SK-N-MC (cell line): ENCODE measurements around the gene ABCB6.

Source experiments
- DNase-seq: peaks from one replicate; pipeline ENCODE4 v3.0.0-alpha.2; 2011; ENCODE audit warnings: low read depth, low spot score
- H3K27ac ChIP-seq: fragments of 200-600 bp; sonication (generic); 2 replicates; pipeline ENCODE4 v1.5.1; 2016; ENCODE audit warnings: mixed run types
- H3K36me3 ChIP-seq: fragments of 200-600 bp; sonication (generic); 2 replicates; pipeline ENCODE4 v1.6.1; 2017; ENCODE audit warnings: antibody characterized with exemption, low read length, mixed read lengths; ENCODE audit not compliant: insufficient read depth
- H3K4me3 ChIP-seq: fragments of 200-600 bp; sonication (generic); 2 replicates; pipeline ENCODE4 v1.5.1; 2016
- H3K9ac ChIP-seq: fragments of 200-600 bp; sonication (generic); 2 replicates; pipeline ENCODE4 v1.8.0; 2017; ENCODE audit warnings: mixed run types, mixed read lengths; ENCODE audit not compliant: insufficient read length
- H3K9me3 ChIP-seq: fragments of 200-600 bp; sonication (generic); 2 replicates; pipeline ENCODE4 v1.6.1; 2017; ENCODE audit warnings: low read depth, mild to moderate bottlenecking, antibody characterized with exemption, low read length, moderate library complexity, mixed read lengths
- EZH2 ChIP-seq: fragments of 200-600 bp; sonication (generic); IDR thresholded peaks from one replicate; pipeline ENCODE4 v1.6.1; 2017; ENCODE audit warnings: antibody characterized with exemption
- FOXP2 ChIP-seq: optimal IDR thresholded peaks from 2 replicates; pipeline ENCODE3; 2011; ENCODE audit warnings: mild to moderate bottlenecking, moderate library complexity; ENCODE audit not compliant: insufficient read depth; ENCODE audit errors: extremely low read length, control extremely low read depth
- POLR2AphosphoS5 ChIP-seq: IDR thresholded peaks from 2 replicates; pipeline ENCODE4 v1.6.1; 2012; ENCODE audit warnings: mild to moderate bottlenecking, low read depth, low read length, borderline replicate concordance

Gene ABCB6

DNA sequence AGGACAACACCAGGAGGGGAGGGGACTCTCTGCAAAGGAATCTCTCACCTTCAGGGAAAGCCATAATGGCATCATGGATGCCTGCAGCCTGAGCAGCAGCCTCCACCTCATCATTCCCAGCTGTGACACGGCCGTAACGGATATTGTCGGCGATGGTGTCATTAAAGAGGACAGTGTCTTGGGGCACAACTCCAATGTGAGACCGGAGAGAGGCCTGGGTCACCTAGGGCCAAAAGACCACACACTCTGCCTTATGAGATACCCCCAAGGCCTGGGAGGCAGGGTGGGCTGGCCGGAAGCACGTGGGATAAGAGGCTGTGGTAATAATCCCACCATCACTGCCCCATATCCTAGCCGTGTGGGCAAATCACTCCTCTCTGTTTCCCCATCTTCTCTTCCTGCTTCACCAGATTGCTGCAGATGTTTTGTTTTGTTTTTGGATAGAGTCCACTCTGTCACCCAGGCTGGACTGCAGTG lies 7.8 kb downstream of the ABCB6 start:
- TF ChIP-seq POLR2AphosphoS5, result no peak
- TF ChIP-seq EZH2, result no peak
- TF ChIP-seq FOXP2, result no peak
- H3K9me3 ChIP-seq, result no peaks in the 10 kb centered on the region
- no peak overlapping the region for H3K4me3 ChIP-seq
- no peak overlapping the region for H3K9ac ChIP-seq
- no peak for DNase-seq
- no peak overlapping the region for H3K27ac ChIP-seq
- H3K36me3 ChIP-seq, result peaks cover 73% of the 10 kb centered on the region

DNA sequence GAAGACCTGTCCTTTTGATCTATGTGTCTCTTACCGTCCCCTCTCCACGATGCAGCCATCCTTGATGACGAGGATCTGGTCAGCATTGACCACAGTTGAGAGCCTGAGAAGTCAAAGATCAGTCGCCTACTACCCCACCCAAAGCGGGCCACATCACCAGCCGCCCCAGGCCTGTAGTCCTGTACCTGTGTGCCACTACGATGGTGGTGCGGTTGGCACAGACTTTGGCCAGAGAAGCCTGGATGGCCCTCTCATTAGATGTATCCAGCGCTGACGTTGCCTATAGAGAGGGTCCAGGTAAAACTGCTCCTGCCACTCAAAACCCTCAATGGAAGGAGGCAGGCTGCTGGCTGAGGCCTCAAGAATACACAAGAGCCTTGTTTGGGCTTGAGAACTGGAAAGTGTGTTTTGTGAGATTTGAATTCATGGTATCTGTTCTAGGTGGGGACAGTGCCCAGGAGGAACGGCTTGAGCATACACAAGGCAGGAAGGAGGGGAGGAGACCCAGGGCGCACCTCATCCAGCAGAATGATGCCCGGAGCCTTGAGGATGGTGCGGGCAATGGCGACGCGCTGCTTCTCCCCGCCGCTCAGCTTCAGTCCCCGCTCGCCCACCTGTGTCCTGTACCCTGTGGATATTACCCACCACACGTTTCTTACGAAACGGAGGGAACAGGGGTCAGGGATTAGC lies 8.4 kb downstream of the ABCB6 start:
- Histone ChIP-seq H3K36me3 (peaks cover 68% of the 10 kb centered on the region), H3K4me3 (no peak overlapping the region), H3K9ac (no peak overlapping the region), H3K9me3 (no peaks in the 10 kb centered on the region), H3K27ac (peak overlapping the region; percentile 25; the same call in 1 of the 2 replicates)
- DNase-seq, result no peak
- TF ChIP-seq EZH2 (no peak), FOXP2 (no peak), POLR2AphosphoS5 (no peak)

GRCh38 chr2:219209236-219210195 lies 9.2 kb downstream of the ABCB6 start:
- H3K9me3 ChIP-seq, result no peaks in the 10 kb centered on the region
- H3K9ac ChIP-seq, result no peak overlapping the region
- no peak overlapping the region for H3K4me3 ChIP-seq
- H3K27ac ChIP-seq, result peak overlapping the region; percentile 68
- DNase-seq, result no peak
- H3K36me3 ChIP-seq, result peaks cover 59% of the 10 kb centered on the region
- TF ChIP-seq POLR2AphosphoS5 (peak; percentile 36; the same call in 1 of the 2 replicates), EZH2 (no peak)

- DNase-seq, result no peak
- peak overlapping the region; percentile 40 for H3K9ac ChIP-seq
- peak overlapping the region; percentile 96; the same call in 1 of the 2 replicates for H3K4me3 ChIP-seq
- H3K36me3 ChIP-seq, result peaks cover 45% of the 10 kb centered on the region
- peak overlapping the region; percentile 68 for H3K27ac ChIP-seq
- no peaks in the 10 kb centered on the region for H3K9me3 ChIP-seq
- peak; percentile 18; the same call in 1 of the 2 replicates for TF ChIP-seq POLR2AphosphoS5
- no peak for TF ChIP-seq EZH2
Observed at GRCh38 chr2:219207884-219208740, 10.6 kb downstream of the ABCB6 start.

- Histone ChIP-seq H3K4me3 (peak overlapping the region; percentile 96), H3K9ac (peak overlapping the region; percentile 40), H3K36me3 (peaks cover 37% of the 10 kb centered on the region), H3K27ac (peak overlapping the region; percentile 93), H3K9me3 (no peaks in the 10 kb centered on the region)
- TF ChIP-seq FOXP2, result no peak
- no peak for TF ChIP-seq EZH2
- TF ChIP-seq POLR2AphosphoS5, result no peak
- DNase-seq, result no peak
Observed at GRCh38 chr2:219207134-219207883, 11.4 kb downstream of the ABCB6 start.

GRCh38 chr2:219206328-219207133 lies 12.2 kb downstream of the ABCB6 start, which contains the start of gene ZFAND2B:
ZFAND2B (plus strand) TSS chr2:219206782; CDS start chr2:219206988, 206 bp downstream.
- Histone ChIP-seq H3K36me3 (peaks cover 34% of the 10 kb centered on the region), H3K9me3 (no peaks in the 10 kb centered on the region), H3K4me3 (peak within 1 kb of the TSS; percentile 96), H3K9ac (peak within 1 kb of the TSS; percentile 91), H3K27ac (peak within 1 kb of the TSS; percentile 93)
- peak; percentile 98 for TF ChIP-seq POLR2AphosphoS5
- TF ChIP-seq EZH2, result no peak
- TF ChIP-seq FOXP2, result no peak
- DNase-seq, result no peak

DNA sequence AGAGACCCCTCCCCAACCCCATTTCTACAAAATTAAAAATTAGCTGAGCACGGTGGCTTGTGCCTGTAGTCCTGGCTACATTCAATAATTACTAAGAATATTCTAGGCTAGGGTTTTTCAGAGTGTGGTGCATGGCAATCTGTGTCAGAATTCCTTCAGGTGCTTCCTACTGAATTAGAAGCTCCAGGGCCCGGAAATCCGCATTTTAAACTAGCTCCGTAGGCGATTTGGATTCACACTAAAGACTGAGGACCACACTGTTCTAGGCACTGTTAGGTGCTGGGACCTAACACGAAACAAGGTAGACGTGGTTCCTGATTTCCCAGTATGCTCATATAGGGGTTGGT lies 12.8 kb downstream of the ABCB6 start:
- TF ChIP-seq POLR2AphosphoS5 (no peak), FOXP2 (no peak), EZH2 (no peak)
- peak overlapping the region; percentile 87 for H3K27ac ChIP-seq
- H3K9me3 ChIP-seq, result no peaks in the 10 kb centered on the region

More for the DNA sequence above, 12.8 kb downstream of the ABCB6 start:
- peak overlapping the region; percentile 96 for H3K4me3 ChIP-seq
- peaks cover 29% of the 10 kb centered on the region for H3K36me3 ChIP-seq
- peak overlapping the region; percentile 91 for H3K9ac ChIP-seq
- no peak for DNase-seq
